ENCODE results near the gene SERTAD4. TPM values are rescaled to one million over a fixed set of nuclear protein-coding genes. Genes with fewer than 3 reads are reported as not detected.

Gene SERTAD4
- total and polyA plus RNA-seq, 7 donors = 0.60 to 23.5 (median 4.3) TPM

- WGBS, 2 donors = 75 to 82% methylated on average over 3 of the region's 3 CpGs
- no peak overlapping the region for H3K4me3 ChIP-seq
These were observed 33.8 kb upstream of the SERTAD4 start for GRCh38 chr1:210198840-210199239.

GRCh38 chr1:210200124-210200736 lies 32.4 kb upstream of the SERTAD4 start:
- intact Hi-C loops (cut with DNase I) = loop anchor here (2.0 to 5.0 kb wide), 2 partner anchors 111 to 202 kb away; no protein-coding TSS in a partner anchor
- H3K27me3 ChIP-seq = no peaks in the 10 kb centered on the region

More at GRCh38 chr1:210198840-210199239, 33.8 kb upstream of the SERTAD4 start:
- Histone ChIP-seq H3K36me3 (no peaks in the 10 kb centered on the region), H3K27me3 (no peaks in the 10 kb centered on the region), H3K9me3 (peaks cover 0 to 7% (median 0%) of the 10 kb centered on the region in 4 donors), H3K27ac (no peak overlapping the region), H3K4me1 (no peaks in the 10 kb centered on the region)
- no peak for TF ChIP-seq POLR2A (IDR thresholded peaks at IDR 0.05)
- no peak for TF ChIP-seq CTCF (IDR thresholded peaks at IDR 0.05)
- TF ChIP-seq EP300 (IDR thresholded peaks at IDR 0.05) = no peak
- TF ChIP-seq POLR2AphosphoS5 (IDR thresholded peaks at IDR 0.05) = no peak
- DNase-seq = no peak
- intact Hi-C loops (cut with DNase I) = no loop called here

GRCh38 chr1:210201681-210202080 lies 30.9 kb upstream of the SERTAD4 start:
- TF ChIP-seq POLR2AphosphoS5 (IDR thresholded peaks at IDR 0.05) = no peak
- no peak for TF ChIP-seq POLR2A (IDR thresholded peaks at IDR 0.05)
- TF ChIP-seq EP300 (IDR thresholded peaks at IDR 0.05) = no peak
- TF ChIP-seq CTCF (IDR thresholded peaks at IDR 0.05) = no peak
- 50 to 57% methylated on average over 3 of the region's 3 CpGs for WGBS, 2 donors
- no peaks in the 10 kb centered on the region for H3K36me3 ChIP-seq
- H3K27ac ChIP-seq = no peak overlapping the region
- intact Hi-C loops (cut with DNase I) = loop anchor here (2.0 to 5.0 kb wide), 2 partner anchors 109 to 201 kb away; no protein-coding TSS in a partner anchor
- no peaks in the 10 kb centered on the region for H3K4me1 ChIP-seq
- H3K9me3 ChIP-seq = peaks cover 0 to 2% (median 0%) of the 10 kb centered on the region in 4 donors
- H3K4me3 ChIP-seq = no peak overlapping the region
- H3K27me3 ChIP-seq = no peaks in the 10 kb centered on the region
- no peak for DNase-seq

More at GRCh38 chr1:210200124-210200736, 32.4 kb upstream of the SERTAD4 start:
- 42 to 53% methylated on average over 3 of the region's 3 CpGs for WGBS, 2 donors
- Histone ChIP-seq H3K4me3 (no peak overlapping the region), H3K36me3 (no peaks in the 10 kb centered on the region), H3K4me1 (no peaks in the 10 kb centered on the region), H3K9me3 (peaks cover 0 to 7% (median 0%) of the 10 kb centered on the region in 4 donors), H3K27ac (no peak overlapping the region)
- TF ChIP-seq CTCF (IDR thresholded peaks at IDR 0.05) (peak in 1 of 4 experiments; percentile 40), POLR2A (IDR thresholded peaks at IDR 0.05) (no peak), EP300 (IDR thresholded peaks at IDR 0.05) (no peak)
- DNase-seq = no peak

- 20 to 71% methylated on average over 2 of the region's 2 CpGs for WGBS, 2 donors
- Histone ChIP-seq H3K4me1 (no peaks in the 10 kb centered on the region), H3K27ac (no peak overlapping the region), H3K9me3 (no peaks in the 10 kb centered on the region), H3K4me3 (no peak overlapping the region), H3K36me3 (no peaks in the 10 kb centered on the region), H3K27me3 (no peaks in the 10 kb centered on the region)
- TF ChIP-seq CTCF (IDR thresholded peaks at IDR 0.05) (no peak), POLR2AphosphoS5 (IDR thresholded peaks at IDR 0.05) (no peak), POLR2A (IDR thresholded peaks at IDR 0.05) (no peak), EP300 (IDR thresholded peaks at IDR 0.05) (no peak)
- DNase-seq = no peak
- intact Hi-C loops (cut with DNase I) = no loop called here
These were observed 24.8 kb upstream of the SERTAD4 start for GRCh38 chr1:210207597-210208450.
